Measurements from ENCODE around the gene SPRED2. TPM values are rescaled to one million over a fixed set of nuclear protein-coding genes. Genes with fewer than 3 reads are reported as not detected.

Gene SPRED2
- polyA plus RNA-seq, 2 of the 4 experiments (the other 2 are of a cell fraction), result 20.6 to 29.3 TPM

DNA sequence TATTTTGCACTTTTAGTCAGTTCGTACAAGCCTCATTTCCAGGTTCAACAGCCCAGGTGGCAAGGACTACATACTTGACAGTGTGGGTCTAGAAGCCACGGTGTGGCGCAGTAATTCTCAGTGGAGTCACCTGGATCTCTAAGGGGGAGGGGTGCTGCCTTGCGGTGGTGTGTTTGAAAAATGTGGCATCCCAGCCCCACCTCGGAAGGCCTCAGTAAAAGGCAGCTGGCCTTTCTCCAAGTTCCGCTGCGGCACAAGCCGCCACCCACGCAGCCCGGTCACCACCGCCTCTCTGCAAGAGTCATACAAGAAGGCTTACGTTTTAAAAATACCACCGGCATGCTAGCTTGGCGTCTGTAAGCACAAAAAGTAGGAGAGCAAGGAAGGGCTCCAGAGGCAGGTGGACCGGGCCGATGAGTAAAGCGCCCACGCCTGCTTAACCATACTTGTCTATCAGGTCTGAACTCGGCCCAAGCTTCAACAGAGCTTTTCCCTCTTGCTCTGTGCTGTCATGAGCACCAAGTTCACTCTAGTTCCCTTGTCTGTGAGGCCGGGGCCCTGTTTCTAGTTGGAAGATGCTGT lies 49.5 kb downstream of the SPRED2 start:
- CTCF ChIA-PET, result interaction anchor here (0.6 to 2.3 kb wide), 13 partner anchors 9 to 157 kb away, joined by 3 to 8 read pairs (median 4); no protein-coding TSS in a partner anchor
- WGBS (ENCODE audit: missing lambda C conversion rate), result 21% methylated on average over 20 of the region's 20 CpGs
- POLR2A ChIA-PET, result interaction anchor here (0.9 kb wide), 1 partner anchor 15 kb away, joined by 3 read pairs; no protein-coding TSS in a partner anchor

DNA sequence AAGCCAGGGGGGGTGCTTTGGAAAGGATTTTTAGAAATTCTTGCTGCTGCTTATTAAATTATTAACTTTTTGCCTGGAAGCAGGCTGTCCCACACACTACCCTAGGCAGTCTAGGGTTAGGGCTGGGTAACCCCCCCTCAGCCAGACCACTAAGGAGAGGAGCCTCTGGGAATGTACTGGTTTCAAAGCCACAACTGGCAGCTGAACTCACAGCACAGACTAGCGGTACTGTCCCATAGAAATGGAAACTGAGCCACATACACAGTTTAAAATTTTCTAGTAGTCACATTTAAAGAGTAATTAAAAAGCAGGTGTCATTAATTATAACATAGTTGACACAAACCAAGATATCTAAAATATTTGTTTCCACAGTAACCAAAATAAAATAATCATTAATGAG lies 50.1 kb downstream of the SPRED2 start:
- FAIRE-seq (no peak), DNase-seq (ENCODE audit: low read depth in 1 of 2, low spot score in 1 of 2) (no peak), ATAC-seq (no peak)
- CTCF ChIA-PET, result interaction anchor here (1.0 to 2.3 kb wide), 6 partner anchors 8 to 118 kb away, joined by 3 to 8 read pairs (median 7); no protein-coding TSS in a partner anchor
- WGBS (ENCODE audit: missing lambda C conversion rate), result 66% methylated on average over 1 of the region's 1 CpG
- POLR2A ChIA-PET, result interaction anchor here (0.8 to 0.9 kb wide), 2 partner anchors 9 to 14 kb away, joined by 3 read pairs; no protein-coding TSS in a partner anchor
- TF ChIP-seq FOSL2 (IDR thresholded peaks at IDR 0.05), result no peak
- TF ChIP-seq FOSL2 (CRISPR knock-in tag; IDR thresholded peaks at IDR 0.05), result no peak
- no peak for TF ChIP-seq ZSCAN20 (CRISPR knock-in tag; IDR thresholded peaks at IDR 0.05)
- no peak for TF ChIP-seq RNF2 (IDR thresholded peaks at IDR 0.05; ENCODE audit: borderline replicate concordance, low read depth)
- no peak for TF ChIP-seq CBX8 (IDR thresholded peaks at IDR 0.05)
- TF ChIP-seq, protein P1, sequence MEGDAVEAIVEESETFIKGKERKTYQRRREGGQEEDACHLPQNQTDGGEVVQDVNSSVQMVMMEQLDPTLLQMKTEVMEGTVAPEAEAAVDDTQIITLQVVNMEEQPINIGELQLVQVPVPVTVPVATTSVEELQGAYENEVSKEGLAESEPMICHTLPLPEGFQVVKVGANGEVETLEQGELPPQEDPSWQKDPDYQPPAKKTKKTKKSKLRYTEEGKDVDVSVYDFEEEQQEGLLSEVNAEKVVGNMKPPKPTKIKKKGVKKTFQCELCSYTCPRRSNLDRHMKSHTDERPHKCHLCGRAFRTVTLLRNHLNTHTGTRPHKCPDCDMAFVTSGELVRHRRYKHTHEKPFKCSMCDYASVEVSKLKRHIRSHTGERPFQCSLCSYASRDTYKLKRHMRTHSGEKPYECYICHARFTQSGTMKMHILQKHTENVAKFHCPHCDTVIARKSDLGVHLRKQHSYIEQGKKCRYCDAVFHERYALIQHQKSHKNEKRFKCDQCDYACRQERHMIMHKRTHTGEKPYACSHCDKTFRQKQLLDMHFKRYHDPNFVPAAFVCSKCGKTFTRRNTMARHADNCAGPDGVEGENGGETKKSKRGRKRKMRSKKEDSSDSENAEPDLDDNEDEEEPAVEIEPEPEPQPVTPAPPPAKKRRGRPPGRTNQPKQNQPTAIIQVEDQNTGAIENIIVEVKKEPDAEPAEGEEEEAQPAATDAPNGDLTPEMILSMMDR (IDR thresholded peaks at IDR 0.05), result no peak
- TF ChIP-seq NPAS2 (CRISPR knock-in tag; IDR thresholded peaks at IDR 0.05; ENCODE audit: borderline replicate concordance), result no peak
- TF ChIP-seq CBX2 (IDR thresholded peaks at IDR 0.05; ENCODE audit: borderline replicate concordance, low read depth), result no peak
- no peak for TF ChIP-seq MAFK (IDR thresholded peaks at IDR 0.05; ENCODE audit: partially characterized antibody)
- no peak for TF ChIP-seq ZFP36 (IDR thresholded peaks at IDR 0.05; ENCODE audit: borderline replicate concordance, partially characterized antibody)
- no peak for TF ChIP-seq SREBF2 (IDR thresholded peaks at IDR 0.05)
- no peak for TF ChIP-seq JUNB (IDR thresholded peaks at IDR 0.05)
- TF ChIP-seq, protein P2, sequence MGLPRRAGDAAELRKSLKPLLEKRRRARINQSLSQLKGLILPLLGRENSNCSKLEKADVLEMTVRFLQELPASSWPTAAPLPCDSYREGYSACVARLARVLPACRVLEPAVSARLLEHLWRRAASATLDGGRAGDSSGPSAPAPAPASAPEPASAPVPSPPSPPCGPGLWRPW (IDR thresholded peaks at IDR 0.05), result no peak
- TF ChIP-seq, protein P3, sequence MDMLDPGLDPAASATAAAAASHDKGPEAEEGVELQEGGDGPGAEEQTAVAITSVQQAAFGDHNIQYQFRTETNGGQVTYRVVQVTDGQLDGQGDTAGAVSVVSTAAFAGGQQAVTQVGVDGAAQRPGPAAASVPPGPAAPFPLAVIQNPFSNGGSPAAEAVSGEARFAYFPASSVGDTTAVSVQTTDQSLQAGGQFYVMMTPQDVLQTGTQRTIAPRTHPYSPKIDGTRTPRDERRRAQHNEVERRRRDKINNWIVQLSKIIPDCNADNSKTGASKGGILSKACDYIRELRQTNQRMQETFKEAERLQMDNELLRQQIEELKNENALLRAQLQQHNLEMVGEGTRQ (IDR thresholded peaks at IDR 0.05), result no peak
- TF ChIP-seq GATA3 (IDR thresholded peaks at IDR 0.05; ENCODE audit: borderline replicate concordance), result no peak
- Histone ChIP-seq H3K4me1 (peaks cover 71% of the 10 kb centered on the region), H3K9me3 (no peaks in the 10 kb centered on the region), H3K4me2 (peak overlapping the region; percentile 72), H3K27ac (peak overlapping the region; percentile 16 to 56; a peak in 5 of 6 replicates), H3K4me3 (no peak overlapping the region)

More for the DNA sequence above, 49.5 kb downstream of the SPRED2 start:
- peak; percentile 47; the same call in 1 of the 2 replicates for TF ChIP-seq JUNB (IDR thresholded peaks at IDR 0.05)
- TF ChIP-seq FOSL2 (IDR thresholded peaks at IDR 0.05), result no peak
- peak; percentile 23; the same call in 1 of the 2 replicates for TF ChIP-seq FOSL2 (CRISPR knock-in tag; IDR thresholded peaks at IDR 0.05)
- peak; percentile 60 for TF ChIP-seq SMC3 (IDR thresholded peaks at IDR 0.05)
- TF ChIP-seq JUN (IDR thresholded peaks at IDR 0.05), result peak; percentile 22 to 37; a peak in 2 of 5 replicates
- TF ChIP-seq EP300 (IDR thresholded peaks at IDR 0.05), result peak in 1 of 2 experiments; percentile 36; a peak in 1 of 5 replicates
- TF ChIP-seq RAD21 (conservative IDR thresholded peaks at IDR 0.05 in 1 of 2, IDR thresholded peaks at IDR 0.05 in 1 of 2), result peak; percentile 30 to 54; a peak in 4 of 5 replicates
- TF ChIP-seq, protein P4, sequence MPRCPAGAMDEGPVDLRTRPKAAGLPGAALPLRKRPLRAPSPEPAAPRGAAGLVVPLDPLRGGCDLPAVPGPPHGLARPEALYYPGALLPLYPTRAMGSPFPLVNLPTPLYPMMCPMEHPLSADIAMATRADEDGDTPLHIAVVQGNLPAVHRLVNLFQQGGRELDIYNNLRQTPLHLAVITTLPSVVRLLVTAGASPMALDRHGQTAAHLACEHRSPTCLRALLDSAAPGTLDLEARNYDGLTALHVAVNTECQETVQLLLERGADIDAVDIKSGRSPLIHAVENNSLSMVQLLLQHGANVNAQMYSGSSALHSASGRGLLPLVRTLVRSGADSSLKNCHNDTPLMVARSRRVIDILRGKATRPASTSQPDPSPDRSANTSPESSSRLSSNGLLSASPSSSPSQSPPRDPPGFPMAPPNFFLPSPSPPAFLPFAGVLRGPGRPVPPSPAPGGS (IDR thresholded peaks at IDR 0.05), result no peak
- no peak for TF ChIP-seq SREBF2 (IDR thresholded peaks at IDR 0.05)
- no peak for TF ChIP-seq CEBPB (IDR thresholded peaks at IDR 0.05)
- TF ChIP-seq, protein P1 (IDR thresholded peaks at IDR 0.05), result peak; percentile 49
- TF ChIP-seq, protein P5, sequence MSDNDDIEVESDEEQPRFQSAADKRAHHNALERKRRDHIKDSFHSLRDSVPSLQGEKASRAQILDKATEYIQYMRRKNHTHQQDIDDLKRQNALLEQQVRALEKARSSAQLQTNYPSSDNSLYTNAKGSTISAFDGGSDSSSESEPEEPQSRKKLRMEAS (IDR thresholded peaks at IDR 0.05), result peak; percentile 38; the same call in 1 of the 2 replicates
- TF ChIP-seq GATA3 (IDR thresholded peaks at IDR 0.05; ENCODE audit: borderline replicate concordance), result peak; percentile 29
- DNase-seq (ENCODE audit: low read depth in 1 of 2, low spot score in 1 of 2) (peak; percentile 44 to 74), ATAC-seq (peak; percentile 61 to 73), FAIRE-seq (no peak)
- Histone ChIP-seq H3K9me3 (no peaks in the 10 kb centered on the region), H3K27ac (peak overlapping the region; percentile 53 to 56), H3K4me2 (peak overlapping the region; percentile 72), H3K4me3 (no peak overlapping the region), H3K4me1 (peaks cover 65% of the 10 kb centered on the region)
